Endometrium (tissue), 2 donors: Measurements from ENCODE around the gene CSGALNACT2.

Experiments used
- FAIRE-seq: peaks from 2 replicates; lab custom pipeline; 2012; peaks lifted over from hg19 to GRCh38; lab: Jason Lieb, UNC
- donor health status: control.
- donor health status: control.

CSGALNACT2 gene

GRCh38 chr10:43187213-43187612 lies 49.0 kb downstream of the CSGALNACT2 start:
- no peak for FAIRE-seq

- FAIRE-seq: no peak
Measured at GRCh38 chr10:43188702-43189101, 50.5 kb downstream of the CSGALNACT2 start.

- FAIRE-seq: no peak
Measured at GRCh38 chr10:43190289-43190688, 52.0 kb downstream of the CSGALNACT2 start.

- no peak for FAIRE-seq
Measured at GRCh38 chr10:43190775-43191174, 52.5 kb downstream of the CSGALNACT2 start.

- FAIRE-seq: no peak
Measured at GRCh38 chr10:43192884-43193283, 54.6 kb downstream of the CSGALNACT2 start.

- no peak for FAIRE-seq
Measured at GRCh38 chr10:43193496-43194080, 55.3 kb downstream of the CSGALNACT2 start.

- FAIRE-seq: no peak
Measured at GRCh38 chr10:43194266-43194665, 56.0 kb downstream of the CSGALNACT2 start.

- FAIRE-seq: no peak
Measured at GRCh38 chr10:43194859-43195258, 56.6 kb downstream of the CSGALNACT2 start.

- FAIRE-seq: no peak
Measured at GRCh38 chr10:43195557-43195956, 57.3 kb downstream of the CSGALNACT2 start.

- FAIRE-seq: no peak
Measured at GRCh38 chr10:43196131-43196980, 58.1 kb downstream of the CSGALNACT2 start.

GRCh38 chr10:43196981-43197833 lies 59.0 kb downstream of the CSGALNACT2 start:
- FAIRE-seq: no peak

- FAIRE-seq: no peak
Measured at GRCh38 chr10:43197834-43198681, 59.8 kb downstream of the CSGALNACT2 start.

- no peak for FAIRE-seq
Measured at GRCh38 chr10:43198682-43199005, 60.4 kb downstream of the CSGALNACT2 start.

- FAIRE-seq: no peak
Measured at GRCh38 chr10:43199088-43199683, 60.9 kb downstream of the CSGALNACT2 start.

- FAIRE-seq: no peak
Measured at GRCh38 chr10:43199684-43200537, 61.7 kb downstream of the CSGALNACT2 start.

GRCh38 chr10:43200538-43201390 lies 62.5 kb downstream of the CSGALNACT2 start:
- no peak for FAIRE-seq

- no peak for FAIRE-seq
Measured at GRCh38 chr10:43201545-43202131, 63.4 kb downstream of the CSGALNACT2 start.

GRCh38 chr10:43202224-43202656 lies 64.0 kb downstream of the CSGALNACT2 start:
- no peak for FAIRE-seq
